ENCODE data around the gene EIPR1. TPM values are rescaled to one million over a fixed set of nuclear protein-coding genes. Genes with fewer than 3 reads are reported as not detected.

Gene EIPR1
- total RNA-seq, 1 donor from 2014 or later: 27.9 TPM

DNA sequence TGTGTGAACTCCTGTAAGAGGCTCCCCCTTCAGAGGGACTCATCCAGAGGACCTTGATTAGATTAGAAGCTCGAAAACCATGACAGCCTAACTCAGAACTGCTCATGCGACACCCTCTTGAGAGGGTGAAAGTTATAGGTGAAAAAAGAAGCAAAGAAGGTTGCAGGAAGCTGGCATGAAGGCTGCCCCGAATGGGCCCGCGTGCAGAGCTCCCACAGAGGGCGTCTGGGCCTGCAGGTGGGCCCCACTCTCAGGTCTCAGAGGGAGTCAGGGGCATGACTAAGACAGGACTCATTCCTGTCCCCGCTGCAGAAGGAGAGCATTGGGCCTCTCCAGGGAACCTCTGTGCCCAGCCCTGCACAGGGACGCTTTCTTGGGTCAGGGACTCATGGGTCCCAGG, 235.4 kb downstream of the EIPR1 start:
- TF ChIP-seq, protein P1, sequence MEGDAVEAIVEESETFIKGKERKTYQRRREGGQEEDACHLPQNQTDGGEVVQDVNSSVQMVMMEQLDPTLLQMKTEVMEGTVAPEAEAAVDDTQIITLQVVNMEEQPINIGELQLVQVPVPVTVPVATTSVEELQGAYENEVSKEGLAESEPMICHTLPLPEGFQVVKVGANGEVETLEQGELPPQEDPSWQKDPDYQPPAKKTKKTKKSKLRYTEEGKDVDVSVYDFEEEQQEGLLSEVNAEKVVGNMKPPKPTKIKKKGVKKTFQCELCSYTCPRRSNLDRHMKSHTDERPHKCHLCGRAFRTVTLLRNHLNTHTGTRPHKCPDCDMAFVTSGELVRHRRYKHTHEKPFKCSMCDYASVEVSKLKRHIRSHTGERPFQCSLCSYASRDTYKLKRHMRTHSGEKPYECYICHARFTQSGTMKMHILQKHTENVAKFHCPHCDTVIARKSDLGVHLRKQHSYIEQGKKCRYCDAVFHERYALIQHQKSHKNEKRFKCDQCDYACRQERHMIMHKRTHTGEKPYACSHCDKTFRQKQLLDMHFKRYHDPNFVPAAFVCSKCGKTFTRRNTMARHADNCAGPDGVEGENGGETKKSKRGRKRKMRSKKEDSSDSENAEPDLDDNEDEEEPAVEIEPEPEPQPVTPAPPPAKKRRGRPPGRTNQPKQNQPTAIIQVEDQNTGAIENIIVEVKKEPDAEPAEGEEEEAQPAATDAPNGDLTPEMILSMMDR (IDR thresholded peaks at IDR 0.05; ENCODE audit: unreplicated experiment): no peak
- H3K4me1 Mint-ChIP-seq: no peaks in the 10 kb centered on the region
- H3K9me3 Mint-ChIP-seq: no peaks in the 10 kb centered on the region
- no peak overlapping the region for H3K4me3 Mint-ChIP-seq
- H3K27me3 Mint-ChIP-seq (ENCODE audit: low read depth): no peaks in the 10 kb centered on the region
- H3K27ac Mint-ChIP-seq: no peak overlapping the region
- no peak for DNase-seq (ENCODE audit: low spot score in 2 of 2, unreplicated experiment in 2 of 2)
- H3K36me3 Mint-ChIP-seq: no peaks in the 10 kb centered on the region

DNA sequence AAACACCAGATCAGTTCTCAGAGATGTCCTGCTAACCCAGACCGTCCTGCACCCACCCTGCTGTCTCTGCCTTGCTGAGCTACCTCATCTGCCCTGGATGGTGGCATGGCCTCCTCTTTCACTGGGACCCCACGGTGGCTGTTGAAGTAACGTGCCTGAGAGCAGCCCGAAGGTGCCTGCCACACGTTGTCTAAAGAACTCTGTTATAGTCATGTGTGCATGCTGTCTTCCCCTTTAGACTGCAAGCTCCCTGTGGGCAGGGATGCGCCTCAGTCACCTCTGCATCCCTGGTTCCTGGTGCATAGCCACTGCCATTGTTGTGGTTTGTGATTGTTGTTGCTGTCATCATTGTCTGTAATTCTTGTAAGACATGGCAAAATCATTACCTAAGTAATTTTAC, 235.9 kb downstream of the EIPR1 start:
- Mint-ChIP-seq H3K27ac (no peak overlapping the region), H3K27me3 (ENCODE audit: low read depth) (no peaks in the 10 kb centered on the region), H3K9me3 (no peaks in the 10 kb centered on the region), H3K4me1 (no peaks in the 10 kb centered on the region), H3K36me3 (no peaks in the 10 kb centered on the region), H3K4me3 (no peak overlapping the region)
- no peak for DNase-seq (ENCODE audit: low spot score in 2 of 2, unreplicated experiment in 2 of 2)
- TF ChIP-seq, protein P1 (IDR thresholded peaks at IDR 0.05; ENCODE audit: unreplicated experiment): no peak

DNA sequence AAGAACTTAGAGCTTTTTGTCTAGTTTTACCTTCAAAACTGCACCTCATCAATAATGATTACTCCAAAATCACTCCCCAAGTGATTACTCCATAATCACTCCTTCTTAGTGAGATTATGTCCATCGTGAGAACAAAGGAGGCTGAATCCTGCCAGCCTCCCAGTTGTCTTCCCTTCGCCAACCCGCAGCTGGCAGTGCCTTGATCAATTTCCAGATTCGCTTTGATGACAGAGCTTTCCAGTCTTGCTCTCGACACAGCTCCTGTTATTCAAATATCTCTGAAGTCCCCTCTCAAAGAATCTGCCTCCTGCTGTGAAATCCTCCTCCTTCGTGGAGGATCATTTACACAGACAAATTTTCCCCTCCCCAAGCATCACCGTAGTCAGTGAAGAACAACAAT, 237.7 kb downstream of the EIPR1 start:
- H3K4me3 Mint-ChIP-seq: no peak overlapping the region
- TF ChIP-seq, protein P1 (IDR thresholded peaks at IDR 0.05; ENCODE audit: unreplicated experiment): no peak
- no peaks in the 10 kb centered on the region for H3K4me1 Mint-ChIP-seq
- no peak for DNase-seq (ENCODE audit: low spot score in 2 of 2, unreplicated experiment in 2 of 2)
- H3K9me3 Mint-ChIP-seq: peaks cover 6% of the 10 kb centered on the region
- H3K27me3 Mint-ChIP-seq (ENCODE audit: low read depth): no peaks in the 10 kb centered on the region
- peaks cover 7% of the 10 kb centered on the region for H3K36me3 Mint-ChIP-seq
- H3K27ac Mint-ChIP-seq: no peak overlapping the region

Other genes with a start within 250 kb of the EIPR1 start
- gene TRAPPC12, start 1.9 kb upstream of the EIPR1 start, total RNA-seq: 121 to 134 TPM (median 128 TPM) in 3 replicates
- 16.6 to 18.7 TPM (median 17.6 TPM) in 3 replicates for gene ADI1, start 141.7 kb upstream of the EIPR1 start, total RNA-seq
- gene RNASEH1, start 180.5 kb upstream of the EIPR1 start, total RNA-seq: 21.1 to 24.3 TPM (median 22.5 TPM) in 3 replicates
- 1,528 to 1,604 TPM (median 1,590 TPM) in 3 replicates for gene RPS7, start 197.4 kb upstream of the EIPR1 start, total RNA-seq
- 9.8 to 10.8 TPM (median 10.1 TPM) in 3 replicates for gene COLEC11, start 217.3 kb upstream of the EIPR1 start, total RNA-seq

Data from mesothelial cell of epicardium (in vitro differentiated cells).